Bronchial epithelial cell (primary cell): ENCODE data around the gene TFIP11. TPM values are rescaled to one million over a fixed set of nuclear protein-coding genes. Genes with fewer than 3 reads are reported as not detected.

Experiments used
- DNase-seq: peaks from one replicate; pipeline ENCODE4 v3.0.0-alpha.2; 2010; ENCODE audit warnings: low read depth
- FAIRE-seq: peaks from 2 replicates; lab custom pipeline; 2011; peaks lifted over from hg19 to GRCh38; lab: Jason Lieb, UNC
- H3K27me3 ChIP-seq: 2 replicates; pipeline ENCODE4 v1.5.1; 2011; ENCODE audit warnings: low read length; ENCODE audit not compliant: control insufficient read depth, insufficient read depth
- H3K36me3 ChIP-seq: 2 replicates; pipeline ENCODE4 v1.5.1; 2011; ENCODE audit warnings: low read length; ENCODE audit not compliant: control insufficient read depth, insufficient read depth
- H3K4me3 ChIP-seq: 2 replicates; pipeline ENCODE4 v1.5.1; 2011; ENCODE audit warnings: mild to moderate bottlenecking, low read depth, low read length, control low read depth
- total RNA-seq: library from RNA; depleted of rRNA; stranded (reverse); fragments of >200 nt; gene quantifications from 2 replicates; pipeline ENCODE4 v1.2.1, GENCODE V29; 2014
- TF ChIP-seq, protein P1 (sequence below): IDR thresholded peaks from 2 replicates; pipeline ENCODE4 v1.5.1; 2011; ENCODE audit warnings: mild to moderate bottlenecking, moderate library complexity, low read length, control low read depth, inconsistent platforms; ENCODE audit not compliant: insufficient read depth, severe bottlenecking

Gene TFIP11
- total RNA-seq, 1 donor from 2014 or later = 36.9 TPM

DNA sequence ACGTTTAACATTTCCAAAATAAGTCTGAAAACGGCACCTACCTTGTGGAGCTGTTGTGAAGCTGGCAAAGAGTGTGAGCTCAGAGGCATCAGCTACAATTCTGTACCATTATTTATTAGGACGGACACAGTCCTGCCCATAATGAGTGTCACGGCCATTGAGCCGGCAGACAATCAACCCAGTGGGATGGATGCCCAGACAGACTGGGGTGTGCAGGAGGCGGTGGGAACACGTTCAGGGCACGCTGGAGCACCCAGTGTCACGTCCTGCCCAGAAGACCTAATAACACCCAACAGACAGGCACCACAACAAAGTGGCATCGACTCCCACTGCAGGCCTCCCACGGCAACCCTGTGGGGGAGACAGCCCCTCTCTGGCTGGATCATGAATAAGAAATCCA lies 43.2 kb upstream of the TFIP11 start:
- FAIRE-seq (no peak), DNase-seq (no peak)
- Histone ChIP-seq H3K4me3 (no peak overlapping the region), H3K27me3 (no peaks in the 10 kb centered on the region), H3K36me3 (peaks cover 2% of the 10 kb centered on the region)
- TF ChIP-seq, protein P1, sequence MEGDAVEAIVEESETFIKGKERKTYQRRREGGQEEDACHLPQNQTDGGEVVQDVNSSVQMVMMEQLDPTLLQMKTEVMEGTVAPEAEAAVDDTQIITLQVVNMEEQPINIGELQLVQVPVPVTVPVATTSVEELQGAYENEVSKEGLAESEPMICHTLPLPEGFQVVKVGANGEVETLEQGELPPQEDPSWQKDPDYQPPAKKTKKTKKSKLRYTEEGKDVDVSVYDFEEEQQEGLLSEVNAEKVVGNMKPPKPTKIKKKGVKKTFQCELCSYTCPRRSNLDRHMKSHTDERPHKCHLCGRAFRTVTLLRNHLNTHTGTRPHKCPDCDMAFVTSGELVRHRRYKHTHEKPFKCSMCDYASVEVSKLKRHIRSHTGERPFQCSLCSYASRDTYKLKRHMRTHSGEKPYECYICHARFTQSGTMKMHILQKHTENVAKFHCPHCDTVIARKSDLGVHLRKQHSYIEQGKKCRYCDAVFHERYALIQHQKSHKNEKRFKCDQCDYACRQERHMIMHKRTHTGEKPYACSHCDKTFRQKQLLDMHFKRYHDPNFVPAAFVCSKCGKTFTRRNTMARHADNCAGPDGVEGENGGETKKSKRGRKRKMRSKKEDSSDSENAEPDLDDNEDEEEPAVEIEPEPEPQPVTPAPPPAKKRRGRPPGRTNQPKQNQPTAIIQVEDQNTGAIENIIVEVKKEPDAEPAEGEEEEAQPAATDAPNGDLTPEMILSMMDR = no peak

GRCh38 chr22:26554956-26555355 lies 42.7 kb upstream of the TFIP11 start:
- H3K36me3 ChIP-seq = peaks cover 2% of the 10 kb centered on the region
- no peak overlapping the region for H3K4me3 ChIP-seq
- FAIRE-seq = no peak
- H3K27me3 ChIP-seq = no peaks in the 10 kb centered on the region
- TF ChIP-seq, protein P1 = no peak
- DNase-seq = no peak

- H3K27me3 ChIP-seq = no peaks in the 10 kb centered on the region
- no peak overlapping the region for H3K4me3 ChIP-seq
- H3K36me3 ChIP-seq = peaks cover 2% of the 10 kb centered on the region
- TF ChIP-seq, protein P1 = no peak
- DNase-seq (peak; percentile 73), FAIRE-seq (no peak)
These were observed 40.9 kb upstream of the TFIP11 start for GRCh38 chr22:26553056-26553752.

GRCh38 chr22:26552466-26552865 lies 40.2 kb upstream of the TFIP11 start:
- TF ChIP-seq, protein P1 = no peak
- H3K4me3 ChIP-seq = no peak overlapping the region
- no peaks in the 10 kb centered on the region for H3K27me3 ChIP-seq
- FAIRE-seq (no peak), DNase-seq (no peak)
- H3K36me3 ChIP-seq = peaks cover 2% of the 10 kb centered on the region

DNA sequence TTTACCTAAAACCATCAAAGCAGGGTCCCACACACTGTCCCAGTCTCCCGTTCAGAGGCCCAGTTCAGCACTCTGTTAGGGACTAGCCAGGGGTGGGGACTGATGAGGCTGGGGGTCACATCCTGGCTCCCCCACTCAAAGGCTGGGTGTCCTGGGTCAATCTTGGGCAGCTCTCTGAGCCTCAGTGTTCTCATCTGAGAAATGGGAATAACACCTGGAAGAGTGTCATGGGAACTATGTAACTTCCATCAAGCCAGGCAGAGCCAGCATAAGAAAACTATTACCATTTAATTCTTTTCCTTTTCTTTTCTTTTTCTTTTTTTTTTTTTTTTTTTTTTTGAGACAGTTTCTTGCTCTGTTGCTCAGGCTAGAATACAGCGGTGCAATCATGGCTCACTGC lies 39.3 kb upstream of the TFIP11 start:
- FAIRE-seq = no peak
- no peak overlapping the region for H3K4me3 ChIP-seq
- no peaks in the 10 kb centered on the region for H3K27me3 ChIP-seq
- H3K36me3 ChIP-seq = peaks cover 3% of the 10 kb centered on the region
- TF ChIP-seq, protein P1 = no peak
- DNase-seq = no peak
